GM18505 (cell line): Measurements from ENCODE around the gene TCF7L1.

ENCODE experiments used
- ATAC-seq: cut with Tn5 transposase; IDR thresholded peaks from one replicate; pipeline ENCODE4 v1.9.1; 2021; ENCODE audit not compliant: unreplicated experiment
- POLR2A ChIP-seq: IDR thresholded peaks from 4 replicates; pipeline ENCODE4 v1.6.1; 2011; ENCODE audit warnings: borderline replicate concordance; ENCODE audit not compliant: insufficient read depth, insufficient read length; ENCODE audit errors: extremely low read depth

TCF7L1 gene

GRCh38 chr2:85353876-85354285, 220.7 kb downstream of the TCF7L1 start:
- TF ChIP-seq POLR2A: no peak
- ATAC-seq: peak; percentile 12

GRCh38 chr2:85354286-85355072, 221.3 kb downstream of the TCF7L1 start, which contains the start of the genes ELMOD3 and RETSAT:
ELMOD3 (plus strand) TSS chr2:85354769; CDS start chr2:85357199, 2,430 bp downstream.
RETSAT (minus strand) TSS chr2:85354528; CDS start chr2:85354507, 21 bp downstream.
- TF ChIP-seq POLR2A: peak; percentile 99
- peak; percentile 96 for ATAC-seq

GRCh38 chr2:85355073-85355410, 221.8 kb downstream of the TCF7L1 start:
- TF ChIP-seq POLR2A: no peak
- peak; percentile 3 for ATAC-seq

- TF ChIP-seq POLR2A: no peak
- ATAC-seq: no peak
Measured at GRCh38 chr2:85355521-85355920, 222.3 kb downstream of the TCF7L1 start.

- no peak for ATAC-seq
- no peak for TF ChIP-seq POLR2A
Measured at GRCh38 chr2:85356186-85356585, 223.0 kb downstream of the TCF7L1 start.

- no peak for TF ChIP-seq POLR2A
- ATAC-seq: no peak
Measured at GRCh38 chr2:85357736-85358135, 224.5 kb downstream of the TCF7L1 start.
